IPS-NIHi7 (cell line): ENCODE data around the gene SHISA9.

ENCODE experiments used
- DNase-seq: peaks from one replicate; pipeline ENCODE4 v3.0.0; 2012; ENCODE audit warnings: mixed read lengths; ENCODE audit errors: extremely low spot score

SHISA9 gene

GRCh38 chr16:13070268-13070667 is 168.9 kb downstream of the SHISA9 start:
- peak; percentile 85 for DNase-seq

- no peak for DNase-seq
Observed at GRCh38 chr16:13076878-13077277, 175.5 kb downstream of the SHISA9 start.

GRCh38 chr16:13077816-13078215 is 176.4 kb downstream of the SHISA9 start:
- no peak for DNase-seq

GRCh38 chr16:13080531-13080930 is 179.1 kb downstream of the SHISA9 start:
- DNase-seq = no peak

GRCh38 chr16:13081825-13082331 is 180.5 kb downstream of the SHISA9 start:
- DNase-seq = no peak

GRCh38 chr16:13083681-13084080 is 182.3 kb downstream of the SHISA9 start:
- no peak for DNase-seq

GRCh38 chr16:13084331-13084730 is 182.9 kb downstream of the SHISA9 start:
- no peak for DNase-seq

- DNase-seq = peak; percentile 62
Observed at GRCh38 chr16:13093661-13094060, 192.3 kb downstream of the SHISA9 start.

GRCh38 chr16:13095061-13095460 is 193.7 kb downstream of the SHISA9 start:
- no peak for DNase-seq

GRCh38 chr16:13098536-13098935 is 197.1 kb downstream of the SHISA9 start:
- DNase-seq = no peak

GRCh38 chr16:13099822-13100221 is 198.4 kb downstream of the SHISA9 start:
- DNase-seq = peak; percentile 49

- no peak for DNase-seq
Observed at GRCh38 chr16:13100970-13101369, 199.6 kb downstream of the SHISA9 start.

- no peak for DNase-seq
Observed at GRCh38 chr16:13101828-13102227, 200.4 kb downstream of the SHISA9 start.

GRCh38 chr16:13102401-13102800 is 201.0 kb downstream of the SHISA9 start:
- no peak for DNase-seq

- DNase-seq = no peak
Observed at GRCh38 chr16:13103831-13104530, 202.6 kb downstream of the SHISA9 start.

- no peak for DNase-seq
Observed at GRCh38 chr16:13104772-13105171, 203.4 kb downstream of the SHISA9 start.

GRCh38 chr16:13105427-13105826 is 204.0 kb downstream of the SHISA9 start:
- DNase-seq = no peak

GRCh38 chr16:13106464-13106863 is 205.1 kb downstream of the SHISA9 start:
- no peak for DNase-seq

GRCh38 chr16:13108126-13108525 is 206.7 kb downstream of the SHISA9 start:
- DNase-seq = no peak

- no peak for DNase-seq
Observed at GRCh38 chr16:13109171-13109570, 207.8 kb downstream of the SHISA9 start.

- DNase-seq = peak; percentile 43
Observed at GRCh38 chr16:13110124-13110796, 208.9 kb downstream of the SHISA9 start.

GRCh38 chr16:13111747-13112146 is 210.3 kb downstream of the SHISA9 start:
- DNase-seq = no peak

GRCh38 chr16:13113741-13114140 is 212.3 kb downstream of the SHISA9 start:
- no peak for DNase-seq
